Measurements from ENCODE around the gene GRPEL2.

GRPEL2 gene

DNA sequence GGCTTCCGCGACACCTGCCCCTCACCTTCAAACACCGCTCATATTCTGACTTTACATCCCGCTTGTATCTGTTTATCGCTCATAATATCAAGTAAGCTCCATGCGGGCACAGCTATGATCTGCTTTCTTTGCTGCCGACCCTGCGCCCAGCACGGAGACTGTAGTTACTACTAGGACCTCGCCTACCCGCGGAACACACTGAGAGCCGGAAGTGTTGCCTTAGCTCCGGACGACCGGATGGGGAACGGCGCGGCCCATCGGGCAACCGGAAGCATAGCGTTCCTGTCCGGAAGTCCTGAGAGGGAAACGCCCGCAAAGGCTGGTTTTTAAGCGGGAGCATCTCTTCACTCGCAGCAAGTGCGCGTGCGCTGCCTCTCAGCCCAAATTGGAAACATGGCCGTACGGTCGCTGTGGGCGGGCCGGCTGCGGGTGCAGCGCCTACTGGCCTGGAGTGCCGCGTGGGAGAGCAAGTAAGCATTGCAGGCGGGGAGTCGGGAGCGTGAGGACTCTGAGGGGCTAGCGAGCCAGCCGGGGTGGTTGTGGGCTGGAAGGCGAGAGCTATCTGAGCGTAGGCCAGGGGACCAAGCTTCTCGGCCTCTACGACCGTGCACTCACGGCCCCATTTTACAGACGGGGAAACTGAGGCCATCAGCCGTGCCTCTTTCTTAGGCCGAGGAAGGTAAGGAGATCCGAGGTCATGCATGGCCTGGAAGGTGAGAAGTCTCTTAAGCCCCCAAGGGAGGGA, at the start of gene GRPEL2 (continued):
- TF ChIP-seq ZNF596 (tag by site-specific recombination; IDR thresholded peaks at IDR 0.05) (no peak), ZNF76 (tag by site-specific recombination; IDR thresholded peaks at IDR 0.05; ENCODE audit: borderline replicate concordance, low read depth) (no peak; the same call in 1 of the 2 replicates), ZNF555 (tag by site-specific recombination; conservative IDR thresholded peaks at IDR 0.05) (no peak), WT1 (tag by site-specific recombination; IDR thresholded peaks at IDR 0.05) (no peak), ZNF114 (tag by site-specific recombination; IDR thresholded peaks at IDR 0.05) (no peak), KLF10 (tag by site-specific recombination; IDR thresholded peaks at IDR 0.05) (peak; percentile 48; the same call in 1 of the 2 replicates), ZNF610 (tag by site-specific recombination; IDR thresholded peaks at IDR 0.05; ENCODE audit: borderline replicate concordance) (peak; percentile 78), ZNF658 (tag by site-specific recombination; IDR thresholded peaks at IDR 0.05) (no peak), ZNF362 (tag by site-specific recombination; IDR thresholded peaks at IDR 0.05) (0 out of 2 replicates have a peak, but pooled peaks have one; percentile 18), ZNF2 (tag by site-specific recombination; IDR thresholded peaks at IDR 0.05) (peak; percentile 64; the same call in 1 of the 2 replicates), ZXDB (tag by site-specific recombination; IDR thresholded peaks at IDR 0.05) (peak; percentile 78), ZNF112 (tag by site-specific recombination; IDR thresholded peaks at IDR 0.05) (no peak), ZNF146 (tag by site-specific recombination; IDR thresholded peaks at IDR 0.05) (0 out of 2 replicates have a peak, but pooled peaks have one; percentile 10), ZNF23 (tag by site-specific recombination; IDR thresholded peaks at IDR 0.05; ENCODE audit: borderline replicate concordance) (no peak), SETDB1 (IDR thresholded peaks at IDR 0.05; ENCODE audit: insufficient read length, low read length) (peak; percentile 38), TCF7L2 (IDR thresholded peaks at IDR 0.05; ENCODE audit: borderline replicate concordance, low read depth, low read length) (no peak), HOXD13 (CRISPR knock-in tag; IDR thresholded peaks at IDR 0.05; ENCODE audit: borderline replicate concordance) (no peak), OSR2 (tag by site-specific recombination; IDR thresholded peaks at IDR 0.05) (no peak), REPIN1 (tag by site-specific recombination; IDR thresholded peaks at IDR 0.05; ENCODE audit: low read depth) (no peak; the same call in none of the 2 replicates), ZNF433 (tag by site-specific recombination; IDR thresholded peaks at IDR 0.05; ENCODE audit: low read depth) (no peak), ZBTB8A (tag by site-specific recombination; IDR thresholded peaks at IDR 0.05) (peak; percentile 72), ZNF549 (tag by site-specific recombination; IDR thresholded peaks at IDR 0.05) (no peak), ZNF48 (tag by site-specific recombination; IDR thresholded peaks at IDR 0.05) (no peak), ZNF292 (tag by site-specific recombination; IDR thresholded peaks at IDR 0.05; ENCODE audit: borderline replicate concordance, low read depth) (no peak), HOXA7 (CRISPR knock-in tag; IDR thresholded peaks at IDR 0.05; ENCODE audit: borderline replicate concordance) (no peak), ZNF544 (tag by site-specific recombination; IDR thresholded peaks at IDR 0.05) (no peak)
- TF ChIP-seq, protein P1, sequence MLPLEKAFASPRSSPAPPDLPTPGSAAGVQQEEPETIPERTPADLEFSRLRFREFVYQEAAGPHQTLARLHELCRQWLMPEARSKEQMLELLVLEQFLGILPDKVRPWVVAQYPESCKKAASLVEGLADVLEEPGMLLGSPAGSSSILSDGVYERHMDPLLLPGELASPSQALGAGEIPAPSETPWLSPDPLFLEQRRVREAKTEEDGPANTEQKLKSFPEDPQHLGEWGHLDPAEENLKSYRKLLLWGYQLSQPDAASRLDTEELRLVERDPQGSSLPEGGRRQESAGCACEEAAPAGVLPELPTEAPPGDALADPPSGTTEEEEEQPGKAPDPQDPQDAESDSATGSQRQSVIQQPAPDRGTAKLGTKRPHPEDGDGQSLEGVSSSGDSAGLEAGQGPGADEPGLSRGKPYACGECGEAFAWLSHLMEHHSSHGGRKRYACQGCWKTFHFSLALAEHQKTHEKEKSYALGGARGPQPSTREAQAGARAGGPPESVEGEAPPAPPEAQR (tag by site-specific recombination; IDR thresholded peaks at IDR 0.05), result 0 out of 2 replicates have a peak, but pooled peaks have one; percentile 30
- TF ChIP-seq, protein P2, sequence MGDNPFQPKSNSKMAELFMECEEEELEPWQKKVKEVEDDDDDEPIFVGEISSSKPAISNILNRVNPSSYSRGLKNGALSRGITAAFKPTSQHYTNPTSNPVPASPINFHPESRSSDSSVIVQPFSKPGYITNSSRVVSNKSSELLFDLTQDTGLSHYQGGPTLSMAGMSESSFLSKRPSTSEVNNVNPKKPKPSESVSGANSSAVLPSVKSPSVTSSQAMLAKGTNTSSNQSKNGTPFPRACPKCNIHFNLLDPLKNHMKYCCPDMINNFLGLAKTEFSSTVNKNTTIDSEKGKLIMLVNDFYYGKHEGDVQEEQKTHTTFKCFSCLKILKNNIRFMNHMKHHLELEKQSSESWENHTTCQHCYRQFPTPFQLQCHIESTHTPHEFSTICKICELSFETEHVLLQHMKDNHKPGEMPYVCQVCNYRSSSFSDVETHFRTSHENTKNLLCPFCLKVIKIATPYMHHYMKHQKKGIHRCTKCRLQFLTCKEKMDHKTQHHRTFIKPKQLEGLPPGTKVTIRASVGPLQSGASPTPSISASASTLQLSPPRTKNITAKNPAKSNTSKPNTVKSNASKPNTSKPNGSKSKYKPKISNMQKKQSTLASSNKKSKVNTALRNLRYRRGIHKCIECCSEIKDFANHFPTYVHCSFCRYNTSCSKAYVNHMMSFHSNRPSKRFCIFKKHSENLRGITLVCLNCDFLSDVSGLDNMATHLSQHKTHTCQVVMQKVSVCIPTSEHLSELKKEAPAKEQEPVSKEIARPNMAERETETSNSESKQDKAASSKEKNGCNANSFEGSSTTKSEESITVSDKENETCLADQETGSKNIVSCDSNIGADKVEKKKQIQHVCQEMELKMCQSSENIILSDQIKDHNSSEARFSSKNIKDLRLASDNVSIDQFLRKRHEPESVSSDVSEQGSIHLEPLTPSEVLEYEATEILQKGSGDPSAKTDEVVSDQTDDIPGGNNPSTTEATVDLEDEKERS (tag by site-specific recombination; IDR thresholded peaks at IDR 0.05), result peak; percentile 96
- TF ChIP-seq, protein P3, sequence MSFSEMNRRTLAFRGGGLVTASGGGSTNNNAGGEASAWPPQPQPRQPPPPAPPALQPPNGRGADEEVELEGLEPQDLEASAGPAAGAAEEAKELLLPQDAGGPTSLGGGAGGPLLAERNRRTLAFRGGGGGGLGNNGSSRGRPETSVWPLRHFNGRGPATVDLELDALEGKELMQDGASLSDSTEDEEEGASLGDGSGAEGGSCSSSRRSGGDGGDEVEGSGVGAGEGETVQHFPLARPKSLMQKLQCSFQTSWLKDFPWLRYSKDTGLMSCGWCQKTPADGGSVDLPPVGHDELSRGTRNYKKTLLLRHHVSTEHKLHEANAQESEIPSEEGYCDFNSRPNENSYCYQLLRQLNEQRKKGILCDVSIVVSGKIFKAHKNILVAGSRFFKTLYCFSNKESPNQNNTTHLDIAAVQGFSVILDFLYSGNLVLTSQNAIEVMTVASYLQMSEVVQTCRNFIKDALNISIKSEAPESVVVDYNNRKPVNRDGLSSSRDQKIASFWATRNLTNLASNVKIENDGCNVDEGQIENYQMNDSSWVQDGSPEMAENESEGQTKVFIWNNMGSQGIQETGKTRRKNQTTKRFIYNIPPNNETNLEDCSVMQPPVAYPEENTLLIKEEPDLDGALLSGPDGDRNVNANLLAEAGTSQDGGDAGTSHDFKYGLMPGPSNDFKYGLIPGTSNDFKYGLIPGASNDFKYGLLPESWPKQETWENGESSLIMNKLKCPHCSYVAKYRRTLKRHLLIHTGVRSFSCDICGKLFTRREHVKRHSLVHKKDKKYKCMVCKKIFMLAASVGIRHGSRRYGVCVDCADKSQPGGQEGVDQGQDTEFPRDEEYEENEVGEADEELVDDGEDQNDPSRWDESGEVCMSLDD (tag by site-specific recombination; IDR thresholded peaks at IDR 0.05), result 0 out of 2 replicates have a peak, but pooled peaks have one; percentile 60
- TF ChIP-seq, protein P4, sequence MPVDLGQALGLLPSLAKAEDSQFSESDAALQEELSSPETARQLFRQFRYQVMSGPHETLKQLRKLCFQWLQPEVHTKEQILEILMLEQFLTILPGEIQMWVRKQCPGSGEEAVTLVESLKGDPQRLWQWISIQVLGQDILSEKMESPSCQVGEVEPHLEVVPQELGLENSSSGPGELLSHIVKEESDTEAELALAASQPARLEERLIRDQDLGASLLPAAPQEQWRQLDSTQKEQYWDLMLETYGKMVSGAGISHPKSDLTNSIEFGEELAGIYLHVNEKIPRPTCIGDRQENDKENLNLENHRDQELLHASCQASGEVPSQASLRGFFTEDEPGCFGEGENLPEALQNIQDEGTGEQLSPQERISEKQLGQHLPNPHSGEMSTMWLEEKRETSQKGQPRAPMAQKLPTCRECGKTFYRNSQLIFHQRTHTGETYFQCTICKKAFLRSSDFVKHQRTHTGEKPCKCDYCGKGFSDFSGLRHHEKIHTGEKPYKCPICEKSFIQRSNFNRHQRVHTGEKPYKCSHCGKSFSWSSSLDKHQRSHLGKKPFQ (tag by site-specific recombination; IDR thresholded peaks at IDR 0.05), result 0 out of 2 replicates have a peak, but pooled peaks have one; percentile 34
